Omental fat pad (tissue), 4 donors: ENCODE results near the gene NUDT15. TPM values are rescaled to one million over a fixed set of nuclear protein-coding genes. Genes with fewer than 3 reads are reported as not detected.
"Not testable (repeated sequence)": the region's sequence is repeated elsewhere in the genome, so short reads cannot be mapped to it uniquely, and the experiment has no call there.

Source experiments
- ATAC-seq: fragments of 150-250 bp; one replicate; pipeline ENCODE4 v1.9.1; 2016; ENCODE audit warnings: mild to moderate bottlenecking, moderate library complexity; ENCODE audit not compliant: low FRiP score
- DNase-seq: peaks from one replicate; pipeline ENCODE4 v3.0.0-alpha.2; 2019; ENCODE audit warnings: low spot score
- total RNA-seq, 4 donors: library from RNA; depleted of rRNA; stranded (reverse); fragments of >200 nt; gene quantifications; one replicate each; pipeline ENCODE4 v1.1.0, GENCODE V29; 2016
- TF ChIP-seq, protein P1 (sequence below), 3 donors: fragments of 450-650 bp; IDR thresholded peaks; one replicate each; pipeline ENCODE4 v1.5.1; 2016 to 2017; ENCODE audit warnings: antibody characterized with exemption in 3 of 3, mild to moderate bottlenecking in 3 of 3, moderate library complexity in 2 of 3

Gene NUDT15
- total RNA-seq, 4 donors from 2014 or later: 8.6 to 11.2 (median 9.0) TPM

DNA sequence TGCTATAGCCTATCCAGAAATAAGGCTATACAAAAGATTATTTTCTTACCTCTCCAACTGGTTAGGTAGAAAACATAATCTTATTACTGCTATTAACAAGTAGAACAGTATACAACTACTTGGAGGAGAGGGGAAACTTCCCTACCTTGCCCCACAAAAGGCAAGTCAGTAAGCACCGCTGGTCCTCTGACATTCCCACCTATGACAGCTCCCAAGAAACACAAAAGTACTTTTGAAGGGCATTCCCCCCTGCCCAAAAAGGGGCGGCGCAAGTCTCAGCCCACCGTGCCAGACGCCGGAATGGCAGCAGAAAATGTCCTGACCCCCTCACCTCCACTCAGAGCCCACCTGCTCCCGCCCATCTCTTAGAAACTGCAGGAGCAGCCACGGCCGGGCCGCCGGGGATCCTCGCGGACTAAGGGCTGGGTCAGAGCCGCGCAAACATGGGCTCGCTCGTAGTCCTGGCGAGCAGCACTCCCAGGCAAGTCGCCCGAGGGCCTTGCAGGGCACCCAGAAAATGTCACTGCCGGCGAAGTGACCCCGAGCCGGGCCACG is 36.9 kb upstream of the NUDT15 start:
- peak; percentile 49 for ATAC-seq
- TF ChIP-seq, protein P1, sequence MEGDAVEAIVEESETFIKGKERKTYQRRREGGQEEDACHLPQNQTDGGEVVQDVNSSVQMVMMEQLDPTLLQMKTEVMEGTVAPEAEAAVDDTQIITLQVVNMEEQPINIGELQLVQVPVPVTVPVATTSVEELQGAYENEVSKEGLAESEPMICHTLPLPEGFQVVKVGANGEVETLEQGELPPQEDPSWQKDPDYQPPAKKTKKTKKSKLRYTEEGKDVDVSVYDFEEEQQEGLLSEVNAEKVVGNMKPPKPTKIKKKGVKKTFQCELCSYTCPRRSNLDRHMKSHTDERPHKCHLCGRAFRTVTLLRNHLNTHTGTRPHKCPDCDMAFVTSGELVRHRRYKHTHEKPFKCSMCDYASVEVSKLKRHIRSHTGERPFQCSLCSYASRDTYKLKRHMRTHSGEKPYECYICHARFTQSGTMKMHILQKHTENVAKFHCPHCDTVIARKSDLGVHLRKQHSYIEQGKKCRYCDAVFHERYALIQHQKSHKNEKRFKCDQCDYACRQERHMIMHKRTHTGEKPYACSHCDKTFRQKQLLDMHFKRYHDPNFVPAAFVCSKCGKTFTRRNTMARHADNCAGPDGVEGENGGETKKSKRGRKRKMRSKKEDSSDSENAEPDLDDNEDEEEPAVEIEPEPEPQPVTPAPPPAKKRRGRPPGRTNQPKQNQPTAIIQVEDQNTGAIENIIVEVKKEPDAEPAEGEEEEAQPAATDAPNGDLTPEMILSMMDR (IDR thresholded peaks at IDR 0.05): no peak
- no peak for DNase-seq

DNA sequence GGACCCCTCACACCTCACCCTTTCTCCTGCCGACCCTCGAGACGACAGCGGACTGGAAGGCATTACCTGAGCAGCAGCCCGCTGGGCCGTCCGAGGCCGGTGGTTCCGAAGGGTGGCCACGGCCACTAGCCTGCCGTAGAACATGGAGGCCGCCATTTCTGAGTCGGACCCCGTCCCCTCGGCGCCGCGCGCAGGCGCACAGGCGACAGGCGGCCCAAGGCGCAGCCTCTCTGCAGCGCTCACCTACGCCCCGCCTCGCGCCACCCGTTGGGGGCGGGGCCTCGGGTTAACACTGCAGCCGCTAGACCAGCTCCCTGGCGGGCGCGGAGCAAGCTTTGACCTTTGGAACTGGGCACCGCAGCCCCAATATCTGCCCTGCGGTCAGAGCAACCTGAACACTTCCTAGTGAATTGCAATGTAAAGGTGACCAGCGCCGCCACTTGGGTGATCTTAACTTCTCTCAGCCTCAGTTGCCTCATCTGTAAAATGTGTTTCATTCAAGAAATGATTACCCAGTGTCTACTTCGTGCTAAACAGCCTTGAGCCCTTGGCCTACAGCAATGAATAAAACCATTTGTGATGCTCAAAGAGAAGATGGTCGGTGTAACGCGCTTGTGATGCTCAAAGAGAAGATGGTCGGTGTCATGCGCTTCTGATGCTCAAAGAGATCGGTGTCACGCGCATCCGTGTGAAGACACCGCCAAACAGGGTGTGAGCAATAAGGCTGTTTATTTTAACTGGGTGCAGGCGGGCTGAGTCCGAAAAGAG is 36.2 kb upstream of the NUDT15 start, which contains the start of gene SUCLA2:
Gene SUCLA2 (minus strand): TSS at position 160 of the 768 bp plus-strand sequence. CDS start 4 bp downstream, at position 156.
- TF ChIP-seq, protein P1 (IDR thresholded peaks at IDR 0.05): no peak
- ATAC-seq: peak; percentile 100
- peak; percentile 66 for DNase-seq

DNA sequence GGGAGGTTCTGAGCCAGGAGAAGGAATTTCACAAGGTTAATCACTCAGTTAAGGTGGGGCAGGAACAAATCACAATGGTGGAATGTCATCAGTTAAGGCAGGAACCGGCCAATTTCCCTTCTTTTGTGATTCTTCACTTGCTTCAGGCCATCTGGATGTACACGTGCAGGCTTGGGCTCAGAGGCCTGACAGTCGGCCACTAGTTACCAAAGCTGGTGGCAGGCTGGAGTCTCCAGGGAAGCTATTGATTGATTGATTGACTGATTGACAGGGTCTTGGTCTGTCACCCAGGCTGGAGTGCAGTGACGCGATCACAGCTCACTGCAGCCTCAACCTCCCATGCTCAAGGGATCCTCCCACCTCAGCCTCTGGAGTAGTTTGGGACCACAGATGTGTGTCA is 35.5 kb upstream of the NUDT15 start:
- ATAC-seq, DNase-seq: not testable (repeated sequence)

DNA sequence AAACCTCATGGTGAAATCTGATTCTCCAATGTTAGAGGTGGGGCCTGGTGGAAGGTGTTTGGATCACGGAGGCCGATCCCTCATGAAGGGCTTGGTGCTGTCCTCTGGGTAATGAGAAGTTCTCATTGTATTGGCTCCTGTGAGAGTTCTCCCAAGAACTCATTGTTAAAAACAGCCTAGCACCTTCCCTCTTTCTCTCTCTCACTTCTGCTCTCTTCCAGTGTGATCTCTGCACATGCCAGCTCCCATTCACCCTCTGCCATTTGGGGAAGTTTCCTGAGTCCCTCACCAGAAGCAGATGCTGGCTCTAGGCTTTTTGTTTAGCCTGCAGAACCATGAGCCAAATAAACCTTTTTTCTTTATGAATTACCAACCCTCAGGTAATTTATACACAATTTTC is 33.3 kb upstream of the NUDT15 start:
- TF ChIP-seq, protein P1 (IDR thresholded peaks at IDR 0.05): no peak
- ATAC-seq (no peak), DNase-seq (no peak)

DNA sequence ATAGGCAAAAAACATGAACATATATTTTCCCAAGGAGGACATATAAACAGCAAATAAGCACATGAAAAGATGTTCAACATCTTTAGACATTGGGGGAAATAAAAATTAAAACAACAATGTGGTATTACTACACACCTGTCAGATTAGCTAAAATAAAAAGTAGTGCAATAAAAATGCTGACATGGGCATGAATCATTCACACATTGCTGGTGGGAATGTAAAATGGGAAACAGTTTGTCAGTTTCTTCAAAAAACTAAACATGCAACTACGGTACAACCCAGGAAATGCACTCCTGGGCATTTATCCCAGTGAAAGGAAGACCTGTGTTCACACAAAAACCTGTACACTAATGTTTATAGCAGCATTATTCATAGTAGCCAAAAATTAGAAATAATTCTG is 31.1 kb upstream of the NUDT15 start:
- no peak for ATAC-seq
- no peak for DNase-seq
- TF ChIP-seq, protein P1 (IDR thresholded peaks at IDR 0.05): no peak

DNA sequence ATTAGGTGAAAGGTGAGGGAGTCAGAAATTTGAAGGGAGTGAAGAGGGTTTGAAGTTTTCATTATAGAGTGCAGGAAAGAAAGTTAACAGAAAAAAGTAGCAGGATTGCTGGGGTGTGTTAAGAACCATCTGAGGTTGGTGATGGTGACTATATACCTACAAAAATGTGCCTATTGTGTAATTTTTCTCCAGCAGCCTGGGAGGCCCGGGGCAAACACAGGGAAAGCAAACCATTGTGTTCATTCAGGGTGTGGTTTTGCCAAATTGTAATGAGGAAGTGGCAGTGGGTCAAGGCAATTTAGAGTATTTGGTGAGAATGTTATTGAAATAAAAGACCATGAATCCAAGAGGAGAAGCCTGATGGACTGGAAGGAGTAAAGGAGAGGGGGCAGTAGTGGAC is 28.2 kb upstream of the NUDT15 start:
- no peak for ATAC-seq
- no peak for DNase-seq
- TF ChIP-seq, protein P1 (IDR thresholded peaks at IDR 0.05): no peak

DNA sequence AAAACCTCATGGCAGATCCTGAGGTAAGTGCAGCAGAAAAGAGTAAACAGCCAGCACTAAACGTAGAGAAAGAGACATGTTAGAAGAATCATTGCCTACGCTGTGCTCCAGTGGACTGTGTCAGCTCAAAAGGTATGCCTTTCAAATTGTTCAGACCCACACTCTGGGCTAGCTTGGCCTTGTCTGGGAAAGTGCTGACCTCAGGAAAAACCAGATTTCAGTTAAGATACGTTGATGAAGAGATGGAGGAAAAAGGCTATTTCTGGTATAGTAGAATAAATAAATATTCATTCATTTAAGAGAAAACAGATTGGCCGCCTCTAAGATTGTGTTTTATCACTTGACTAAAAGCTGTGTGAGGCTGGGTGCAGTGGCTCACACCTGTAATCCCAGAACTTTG is 26.8 kb upstream of the NUDT15 start:
- TF ChIP-seq, protein P1 (IDR thresholded peaks at IDR 0.05): no peak

More for the DNA sequence above, 26.8 kb upstream of the NUDT15 start:
- ATAC-seq (no peak), DNase-seq (no peak)
